ENCODE data around the gene DNAJA3.

The DNAJA3 gene

GRCh38 chr16:4403133-4403949, 22.3 kb upstream of the DNAJA3 start:
- H3K9me3 ChIP-seq (ENCODE audit: control insufficient read depth, low read length), result no peaks in the 10 kb centered on the region
- H3K4me3 ChIP-seq (ENCODE audit: low read depth, low read length), result no peak overlapping the region
- no peaks in the 10 kb centered on the region for H3K27me3 ChIP-seq (ENCODE audit: control insufficient read depth, insufficient read depth, low read length)
- H3K4me2 ChIP-seq (ENCODE audit: low read length), result no peak overlapping the region
- H3K36me3 ChIP-seq (ENCODE audit: control insufficient read depth, insufficient read depth, low read length), result no peaks in the 10 kb centered on the region
- TF ChIP-seq, protein P1, sequence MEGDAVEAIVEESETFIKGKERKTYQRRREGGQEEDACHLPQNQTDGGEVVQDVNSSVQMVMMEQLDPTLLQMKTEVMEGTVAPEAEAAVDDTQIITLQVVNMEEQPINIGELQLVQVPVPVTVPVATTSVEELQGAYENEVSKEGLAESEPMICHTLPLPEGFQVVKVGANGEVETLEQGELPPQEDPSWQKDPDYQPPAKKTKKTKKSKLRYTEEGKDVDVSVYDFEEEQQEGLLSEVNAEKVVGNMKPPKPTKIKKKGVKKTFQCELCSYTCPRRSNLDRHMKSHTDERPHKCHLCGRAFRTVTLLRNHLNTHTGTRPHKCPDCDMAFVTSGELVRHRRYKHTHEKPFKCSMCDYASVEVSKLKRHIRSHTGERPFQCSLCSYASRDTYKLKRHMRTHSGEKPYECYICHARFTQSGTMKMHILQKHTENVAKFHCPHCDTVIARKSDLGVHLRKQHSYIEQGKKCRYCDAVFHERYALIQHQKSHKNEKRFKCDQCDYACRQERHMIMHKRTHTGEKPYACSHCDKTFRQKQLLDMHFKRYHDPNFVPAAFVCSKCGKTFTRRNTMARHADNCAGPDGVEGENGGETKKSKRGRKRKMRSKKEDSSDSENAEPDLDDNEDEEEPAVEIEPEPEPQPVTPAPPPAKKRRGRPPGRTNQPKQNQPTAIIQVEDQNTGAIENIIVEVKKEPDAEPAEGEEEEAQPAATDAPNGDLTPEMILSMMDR (IDR thresholded peaks at IDR 0.05), result no peak
- no peak overlapping the region for H3K27ac ChIP-seq
- H2AFZ ChIP-seq, result no peak overlapping the region
- H3K4me1 ChIP-seq, result no peaks in the 10 kb centered on the region
- peaks cover 2% of the 10 kb centered on the region for H3K79me2 ChIP-seq
- H3K9ac ChIP-seq, result no peak overlapping the region

- Histone ChIP-seq H3K27ac (no peak overlapping the region), H3K4me2 (ENCODE audit: low read length) (no peak overlapping the region), H3K36me3 (ENCODE audit: control insufficient read depth, insufficient read depth, low read length) (no peaks in the 10 kb centered on the region), H3K4me3 (ENCODE audit: low read depth, low read length) (no peak overlapping the region), H3K79me2 (peaks cover 2% of the 10 kb centered on the region), H3K9me3 (ENCODE audit: control insufficient read depth, low read length) (no peaks in the 10 kb centered on the region), H3K9ac (no peak overlapping the region), H3K27me3 (ENCODE audit: control insufficient read depth, insufficient read depth, low read length) (no peaks in the 10 kb centered on the region), H3K4me1 (peaks cover 4% of the 10 kb centered on the region), H2AFZ (no peak overlapping the region)
- TF ChIP-seq, protein P1 (IDR thresholded peaks at IDR 0.05), result no peak
These were observed 21.3 kb upstream of the DNAJA3 start for GRCh38 chr16:4404247-4404966.

DNA sequence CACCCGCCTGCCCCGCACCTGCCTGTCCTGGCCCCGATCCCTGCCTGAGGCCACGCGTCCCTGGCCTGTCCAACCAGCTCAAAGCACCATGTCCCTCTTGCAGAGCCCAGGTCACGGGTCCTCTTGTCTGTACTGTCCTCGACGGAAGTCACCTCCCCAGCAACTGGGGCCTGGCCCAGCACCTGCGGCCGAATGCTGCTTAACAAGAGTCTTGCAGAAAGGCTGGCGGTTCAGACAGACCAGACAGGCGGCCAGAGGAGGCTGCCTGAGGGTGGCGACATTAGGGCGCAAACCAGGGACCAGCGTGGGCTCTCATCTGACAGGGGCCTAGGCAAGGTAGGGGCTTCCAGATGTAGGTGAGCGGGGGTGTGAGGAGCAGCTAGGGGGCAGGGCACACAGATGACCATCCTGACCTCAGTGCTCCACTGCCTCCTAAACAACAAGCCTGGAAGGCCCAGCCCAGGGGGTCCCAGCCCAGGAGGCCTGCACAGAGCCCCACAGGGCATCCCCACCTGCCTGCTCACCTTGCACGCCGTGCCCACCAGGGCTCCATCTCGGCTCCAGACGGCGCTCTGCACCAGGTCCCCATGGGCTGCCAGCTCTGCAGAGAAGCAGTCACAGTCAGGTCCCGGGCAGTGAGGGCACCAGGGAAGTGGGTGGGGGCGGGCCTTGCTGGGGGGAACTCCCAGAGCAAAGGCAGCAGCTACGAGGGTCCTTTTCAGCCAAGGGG, 20.5 kb upstream of the DNAJA3 start:
- Histone ChIP-seq H3K36me3 (ENCODE audit: control insufficient read depth, insufficient read depth, low read length) (no peaks in the 10 kb centered on the region), H3K27ac (no peak overlapping the region), H2AFZ (no peak overlapping the region), H3K9me3 (ENCODE audit: control insufficient read depth, low read length) (no peaks in the 10 kb centered on the region), H3K4me1 (peaks cover 11% of the 10 kb centered on the region), H3K9ac (no peak overlapping the region), H3K27me3 (ENCODE audit: control insufficient read depth, insufficient read depth, low read length) (no peaks in the 10 kb centered on the region), H3K4me3 (ENCODE audit: low read depth, low read length) (no peak overlapping the region), H3K79me2 (peaks cover 2% of the 10 kb centered on the region), H3K4me2 (ENCODE audit: low read length) (no peak overlapping the region)
- TF ChIP-seq, protein P1 (IDR thresholded peaks at IDR 0.05), result no peak

- H3K27ac ChIP-seq, result no peak overlapping the region
- no peaks in the 10 kb centered on the region for H3K27me3 ChIP-seq (ENCODE audit: control insufficient read depth, insufficient read depth, low read length)
- no peak overlapping the region for H2AFZ ChIP-seq
- TF ChIP-seq, protein P1 (IDR thresholded peaks at IDR 0.05), result no peak
- no peak overlapping the region for H3K9ac ChIP-seq
- H3K4me2 ChIP-seq (ENCODE audit: low read length), result no peak overlapping the region
- no peak overlapping the region for H3K4me3 ChIP-seq (ENCODE audit: low read depth, low read length)
- no peaks in the 10 kb centered on the region for H3K9me3 ChIP-seq (ENCODE audit: control insufficient read depth, low read length)
- H3K4me1 ChIP-seq, result peaks cover 25% of the 10 kb centered on the region
- no peaks in the 10 kb centered on the region for H3K79me2 ChIP-seq
- no peaks in the 10 kb centered on the region for H3K36me3 ChIP-seq (ENCODE audit: control insufficient read depth, insufficient read depth, low read length)
These were observed 17.9 kb upstream of the DNAJA3 start for GRCh38 chr16:4407543-4408322.
